Neural progenitor cell (in vitro differentiated cells): ENCODE measurements around the gene SNTA1. TPM values are rescaled to one million over a fixed set of nuclear protein-coding genes. Genes with fewer than 3 reads are reported as not detected.
A peak's percentile ranks its signal among the peaks of the same experiment; 100 is the strongest.
"Not testable (repeated sequence)": the region's sequence is repeated elsewhere in the genome, so short reads cannot be mapped to it uniquely, and the experiment has no call there.

Experiments
- DNase-seq: peaks from one replicate; pipeline ENCODE4 v3.0.0-alpha.2; 2016; ENCODE audit warnings: low spot score
- H2AFZ ChIP-seq: fragments of 200-600 bp; sonication (generic); replicated peaks from 2 replicates; pipeline ENCODE4 v1.6.1; 2016; ENCODE audit warnings: antibody characterized with exemption
- H3F3A ChIP-seq: fragments of 200-600 bp; sonication (generic); 2 replicates; pipeline ENCODE4 v1.6.1; 2016; ENCODE audit warnings: antibody characterized with exemption, low read depth
- H3K27ac ChIP-seq: fragments of 200-600 bp; sonication (generic); 2 replicates; pipeline ENCODE4 v1.5.1; 2016; ENCODE audit warnings: mild to moderate bottlenecking
- H3K27me3 ChIP-seq: fragments of 200-600 bp; sonication (generic); 2 replicates; pipeline ENCODE4 v1.6.1; 2016; ENCODE audit warnings: mild to moderate bottlenecking, moderate library complexity
- H3K36me3 ChIP-seq: fragments of 200-600 bp; sonication (generic); 2 replicates; pipeline ENCODE4 v1.5.1; 2016
- H3K4me1 ChIP-seq: fragments of 200-600 bp; sonication (generic); 2 replicates; pipeline ENCODE4 v1.6.1; 2016; ENCODE audit warnings: mixed run types
- H3K4me2 ChIP-seq: fragments of 200-600 bp; sonication (generic); 2 replicates; pipeline ENCODE4 v1.6.1; 2016
- H3K4me3 ChIP-seq: fragments of 200-600 bp; sonication (generic); 2 replicates; pipeline ENCODE4 v1.5.1; 2016
- H3K79me2 ChIP-seq: fragments of 200-600 bp; sonication (generic); 2 replicates; pipeline ENCODE4 v1.6.1; 2016; ENCODE audit warnings: low read depth
- H3K9ac ChIP-seq: fragments of 200-600 bp; sonication (generic); 2 replicates; pipeline ENCODE4 v1.6.1; 2016
- H3K9me3 ChIP-seq: fragments of 200-600 bp; sonication (generic); 2 replicates; pipeline ENCODE4 v1.5.1; 2016; ENCODE audit warnings: low read depth
- H4K20me1 ChIP-seq: fragments of 200-600 bp; sonication (generic); 2 replicates; pipeline ENCODE4 v1.6.1; 2016; ENCODE audit warnings: low read depth
- H3K27ac Mint-ChIP-seq: 3 replicates; pipeline ENCODE4 v1.8.0; 2021; ENCODE audit warnings: mixed read lengths
- H3K27me3 Mint-ChIP-seq: 2 replicates; pipeline ENCODE4 v1.8.0; 2022; ENCODE audit warnings: low read depth, mild to moderate bottlenecking, inconsistent platforms, moderate library complexity, mixed read lengths; ENCODE audit not compliant: insufficient read depth
- H3K36me3 Mint-ChIP-seq: 3 replicates; pipeline ENCODE4 v1.8.0; 2021; ENCODE audit warnings: mixed read lengths
- H3K4me1 Mint-ChIP-seq: 3 replicates; pipeline ENCODE4 v1.8.0; 2021; ENCODE audit warnings: mixed read lengths
- H3K4me3 Mint-ChIP-seq: 3 replicates; pipeline ENCODE4 v1.8.0; 2021; ENCODE audit warnings: mild to moderate bottlenecking, moderate library complexity, mixed read lengths
- H3K9me3 Mint-ChIP-seq: 3 replicates; pipeline ENCODE4 v1.8.0; 2020; ENCODE audit warnings: mixed read lengths
- CTCF ChIP-seq: fragments of 200-600 bp; sonication (generic); IDR thresholded peaks from 2 replicates; pipeline ENCODE4 v1.5.1; 2017; ENCODE audit warnings: antibody characterized with exemption, mild to moderate bottlenecking
- EZH2 ChIP-seq: fragments of 200-600 bp; sonication (generic); IDR thresholded peaks from 2 replicates; pipeline ENCODE4 v1.6.1; 2017; ENCODE audit warnings: antibody characterized with exemption, mild to moderate bottlenecking, moderate library complexity
- EZH2phosphoT487 ChIP-seq: fragments of 200-600 bp; sonication (generic); IDR thresholded peaks from 2 replicates; pipeline ENCODE4 v1.6.1; 2017; ENCODE audit warnings: antibody characterized with exemption
- total RNA-seq: library from RNA; depleted of rRNA; stranded (reverse); fragments of >200 nt; gene quantifications from 2 replicates; pipeline ENCODE4 v1.2.3, GENCODE V29; 2015; ENCODE audit warnings: low replicate concordance

SNTA1 gene
- total RNA-seq, 1 donor from 2014 or later = 6.3 TPM

- Histone ChIP-seq H3K4me3 (peak overlapping the region; percentile 51), H3K79me2 (peaks cover 17% of the 10 kb centered on the region), H4K20me1 (peaks cover 24% of the 10 kb centered on the region), H3K4me2 (peak overlapping the region; percentile 83), H3K27me3 (no peaks in the 10 kb centered on the region), H3K9me3 (no peaks in the 10 kb centered on the region), H2AFZ (peak overlapping the region; percentile 74), H3K27ac (no peak overlapping the region), H3F3A (peaks cover 15% of the 10 kb centered on the region), H3K9ac (no peak overlapping the region), H3K36me3 (no peaks in the 10 kb centered on the region), H3K4me1 (peaks cover 8% of the 10 kb centered on the region)
- no peak for TF ChIP-seq EZH2phosphoT487
- no peak for TF ChIP-seq EZH2
- no peak for TF ChIP-seq CTCF
- Mint-ChIP-seq H3K4me1 (peaks cover 9% of the 10 kb centered on the region), H3K4me3 (peak overlapping the region; percentile 87), H3K9me3 (no peaks in the 10 kb centered on the region), H3K36me3 (peaks cover 2% of the 10 kb centered on the region), H3K27me3 (no peaks in the 10 kb centered on the region), H3K27ac (no peak overlapping the region)
- no peak for DNase-seq
Observed at GRCh38 chr20:33489495-33490022, 46.0 kb upstream of the SNTA1 start.

- H3K9ac ChIP-seq, H3K9me3 ChIP-seq, DNase-seq, H3K36me3 ChIP-seq, H3K4me1 ChIP-seq, H2AFZ ChIP-seq, H3K4me1 Mint-ChIP-seq, H3K9me3 Mint-ChIP-seq, H3K27ac ChIP-seq, H3K27me3 ChIP-seq, H3K27ac Mint-ChIP-seq, H3K27me3 Mint-ChIP-seq, H3K36me3 Mint-ChIP-seq: not testable (repeated sequence)
- peaks cover 24% of the 10 kb centered on the region for H4K20me1 ChIP-seq
- peak overlapping the region; percentile 51 for H3K4me3 ChIP-seq
- peaks cover 17% of the 10 kb centered on the region for H3K79me2 ChIP-seq
- H3K4me2 ChIP-seq = peak overlapping the region; percentile 83
- peaks cover 15% of the 10 kb centered on the region for H3F3A ChIP-seq
- peak overlapping the region; percentile 58 for H3K4me3 Mint-ChIP-seq
Observed at GRCh38 chr20:33488661-33489494, 45.3 kb upstream of the SNTA1 start.

GRCh38 chr20:33488201-33488600 is 44.6 kb upstream of the SNTA1 start:
- Histone ChIP-seq H3K27me3 (no peaks in the 10 kb centered on the region), H3K4me3 (no peak overlapping the region), H4K20me1 (peaks cover 24% of the 10 kb centered on the region), H2AFZ (no peak overlapping the region), H3K4me2 (no peak overlapping the region), H3K9ac (no peak overlapping the region), H3K36me3 (no peaks in the 10 kb centered on the region), H3K9me3 (no peaks in the 10 kb centered on the region), H3K4me1 (peaks cover 8% of the 10 kb centered on the region), H3K27ac (no peak overlapping the region), H3F3A (peaks cover 15% of the 10 kb centered on the region), H3K79me2 (peaks cover 17% of the 10 kb centered on the region)
- TF ChIP-seq EZH2 (no peak), CTCF (no peak), EZH2phosphoT487 (no peak)
- no peak overlapping the region for H3K4me3 Mint-ChIP-seq
- H3K27me3 Mint-ChIP-seq = no peaks in the 10 kb centered on the region
- H3K4me1 Mint-ChIP-seq = peaks cover 9% of the 10 kb centered on the region
- H3K36me3 Mint-ChIP-seq = peaks cover 1% of the 10 kb centered on the region
- H3K9me3 Mint-ChIP-seq = no peaks in the 10 kb centered on the region
- no peak for DNase-seq
- no peak overlapping the region for H3K27ac Mint-ChIP-seq

GRCh38 chr20:33483186-33483585 is 39.6 kb upstream of the SNTA1 start:
- H3K9ac ChIP-seq, H3K4me1 ChIP-seq, H3K27me3 Mint-ChIP-seq, H3K36me3 Mint-ChIP-seq, H3K79me2 ChIP-seq, H3K9me3 Mint-ChIP-seq, H3K4me2 ChIP-seq, H4K20me1 ChIP-seq, H3K9me3 ChIP-seq, H3K4me3 Mint-ChIP-seq, DNase-seq, H3K27ac ChIP-seq, H2AFZ ChIP-seq, H3K27me3 ChIP-seq, H3K4me3 ChIP-seq, H3F3A ChIP-seq, H3K36me3 ChIP-seq, H3K4me1 Mint-ChIP-seq: not testable (repeated sequence)
- H3K27ac Mint-ChIP-seq = peak overlapping the region; percentile 15
